GM19438 (cell line): ENCODE results near the gene JARID2.

Experiments used
- ATAC-seq: cut with Tn5 transposase; IDR thresholded peaks from one replicate; pipeline ENCODE4 v1.9.1; 2021; ENCODE audit warnings: low read depth; ENCODE audit not compliant: unreplicated experiment

Gene JARID2

GRCh38 chr6:15447546-15448267, 201.8 kb downstream of the JARID2 start:
- ATAC-seq: no peak

- no peak for ATAC-seq
Observed at GRCh38 chr6:15449011-15449410, 203.1 kb downstream of the JARID2 start.

- no peak for ATAC-seq
Observed at GRCh38 chr6:15451738-15452137, 205.9 kb downstream of the JARID2 start.

- ATAC-seq: no peak
Observed at GRCh38 chr6:15452182-15452941, 206.5 kb downstream of the JARID2 start.

- no peak for ATAC-seq
Observed at GRCh38 chr6:15453186-15453585, 207.3 kb downstream of the JARID2 start.

GRCh38 chr6:15453622-15454021, 207.8 kb downstream of the JARID2 start:
- ATAC-seq: no peak

GRCh38 chr6:15456422-15456821, 210.6 kb downstream of the JARID2 start:
- no peak for ATAC-seq

- ATAC-seq: no peak
Observed at GRCh38 chr6:15457121-15457650, 211.3 kb downstream of the JARID2 start.

- ATAC-seq: no peak
Observed at GRCh38 chr6:15458021-15458459, 212.2 kb downstream of the JARID2 start.

GRCh38 chr6:15460110-15460727, 214.3 kb downstream of the JARID2 start:
- no peak for ATAC-seq

- no peak for ATAC-seq
Observed at GRCh38 chr6:15461127-15461944, 215.5 kb downstream of the JARID2 start.

GRCh38 chr6:15462256-15462655, 216.4 kb downstream of the JARID2 start:
- no peak for ATAC-seq

- ATAC-seq: no peak
Observed at GRCh38 chr6:15462717-15463525, 217.1 kb downstream of the JARID2 start.

GRCh38 chr6:15464211-15464725, 218.4 kb downstream of the JARID2 start:
- no peak for ATAC-seq

- no peak for ATAC-seq
Observed at GRCh38 chr6:15465212-15465611, 219.3 kb downstream of the JARID2 start.

GRCh38 chr6:15470746-15471145, 224.9 kb downstream of the JARID2 start:
- no peak for ATAC-seq

- no peak for ATAC-seq
Observed at GRCh38 chr6:15472621-15473020, 226.8 kb downstream of the JARID2 start.

- ATAC-seq: no peak
Observed at GRCh38 chr6:15473174-15473573, 227.3 kb downstream of the JARID2 start.

GRCh38 chr6:15473741-15474161, 227.9 kb downstream of the JARID2 start:
- ATAC-seq: no peak
